ENCODE data around the gene MMAB. TPM values are rescaled to one million over a fixed set of nuclear protein-coding genes. Genes with fewer than 3 reads are reported as not detected.

MMAB gene
- total RNA-seq, 4 donors from 2014 or later: 15.1 to 31.0 (median 21.7) TPM

DNA sequence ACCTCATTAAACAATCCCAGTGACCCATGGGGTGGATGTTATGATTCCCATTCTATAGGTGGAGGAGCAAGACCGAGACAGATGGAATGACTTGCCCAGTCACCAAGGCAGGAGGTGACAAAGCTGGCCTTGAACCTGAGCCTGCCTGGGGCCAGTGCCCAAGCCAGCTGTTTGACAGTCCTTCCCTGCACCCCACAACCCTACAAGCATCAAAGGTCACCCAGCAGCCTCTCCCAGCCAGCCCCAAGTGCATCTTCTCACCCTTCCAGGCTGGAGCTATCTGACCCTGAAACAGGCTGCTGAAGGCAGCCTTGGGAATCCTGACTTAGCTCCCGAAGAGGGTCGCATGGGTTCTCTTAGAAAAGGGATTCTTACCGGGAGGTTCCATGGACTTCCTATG is 20.3 kb downstream of the MMAB start:
- intact Hi-C loops (cut with DNase I; ENCODE audit: low total_unique reads): no loop called here
- TF ChIP-seq POLR2A (IDR thresholded peaks at IDR 0.05) (no peak), CTCF (IDR thresholded peaks at IDR 0.05) (no peak)
- WGBS, 2 donors: 61% methylated on average over 4 of the region's 4 CpGs
- H3K4me3 ChIP-seq (ENCODE audit: low read depth, poor library complexity, severe bottlenecking): no peak overlapping the region
- no peak for DNase-seq (ENCODE audit: low spot score in 2 of 2)

GRCh38 chr12:109551108-109551507 is 22.2 kb downstream of the MMAB start:
- no peak overlapping the region for H3K4me3 ChIP-seq (ENCODE audit: low read depth, poor library complexity, severe bottlenecking)
- no peak for DNase-seq (ENCODE audit: low spot score in 2 of 2)
- TF ChIP-seq CTCF (IDR thresholded peaks at IDR 0.05) (no peak), POLR2A (IDR thresholded peaks at IDR 0.05) (no peak)
- intact Hi-C loops (cut with DNase I; ENCODE audit: low total_unique reads): no loop called here
- 87 to 93% methylated on average over 6 of the region's 6 CpGs for WGBS, 2 donors

DNA sequence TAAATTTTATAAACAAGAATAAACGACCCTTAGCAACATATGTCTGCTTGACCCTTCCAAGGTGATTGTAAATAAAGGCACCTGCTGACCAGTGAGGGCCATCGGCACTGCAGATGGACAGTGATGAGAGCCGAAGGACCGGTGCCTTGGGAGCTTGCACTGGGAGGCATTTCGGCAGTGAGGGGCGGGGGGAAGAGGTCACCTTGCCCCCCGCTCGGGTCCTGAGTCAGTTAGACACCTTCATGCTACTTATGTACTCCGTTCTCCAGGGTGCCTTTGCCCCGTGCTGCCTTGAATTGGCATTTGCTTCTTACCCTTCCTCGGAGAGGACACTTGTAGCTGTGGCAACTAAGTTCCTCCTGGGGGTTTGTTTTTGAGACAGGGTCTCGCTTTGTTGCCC is 23.0 kb downstream of the MMAB start:
- H3K4me3 ChIP-seq (ENCODE audit: low read depth, poor library complexity, severe bottlenecking): no peak overlapping the region
- no peak for TF ChIP-seq POLR2A (IDR thresholded peaks at IDR 0.05)
- no peak for TF ChIP-seq CTCF (IDR thresholded peaks at IDR 0.05)
- intact Hi-C loops (cut with DNase I; ENCODE audit: low total_unique reads): no loop called here
- WGBS, 2 donors: 70 to 77% methylated on average over 12 of the region's 12 CpGs
- DNase-seq (ENCODE audit: low spot score in 2 of 2): no peak

GRCh38 chr12:109549613-109550270 is 23.6 kb downstream of the MMAB start:
- no peak for TF ChIP-seq POLR2A (IDR thresholded peaks at IDR 0.05)
- TF ChIP-seq CTCF (IDR thresholded peaks at IDR 0.05): no peak
- DNase-seq (ENCODE audit: low spot score in 2 of 2): no peak
- intact Hi-C loops (cut with DNase I; ENCODE audit: low total_unique reads): no loop called here
- 50 to 52% methylated on average over 15 of the region's 15 CpGs for WGBS, 2 donors
- no peak overlapping the region for H3K4me3 ChIP-seq (ENCODE audit: low read depth, poor library complexity, severe bottlenecking)

GRCh38 chr12:109548258-109548657 is 25.0 kb downstream of the MMAB start:
- TF ChIP-seq POLR2A (IDR thresholded peaks at IDR 0.05) (no peak), CTCF (IDR thresholded peaks at IDR 0.05) (no peak)
- whole genome bisulfite sequencing, 2 donors: 63 to 75% methylated on average over 4 of the region's 4 CpGs

DNA sequence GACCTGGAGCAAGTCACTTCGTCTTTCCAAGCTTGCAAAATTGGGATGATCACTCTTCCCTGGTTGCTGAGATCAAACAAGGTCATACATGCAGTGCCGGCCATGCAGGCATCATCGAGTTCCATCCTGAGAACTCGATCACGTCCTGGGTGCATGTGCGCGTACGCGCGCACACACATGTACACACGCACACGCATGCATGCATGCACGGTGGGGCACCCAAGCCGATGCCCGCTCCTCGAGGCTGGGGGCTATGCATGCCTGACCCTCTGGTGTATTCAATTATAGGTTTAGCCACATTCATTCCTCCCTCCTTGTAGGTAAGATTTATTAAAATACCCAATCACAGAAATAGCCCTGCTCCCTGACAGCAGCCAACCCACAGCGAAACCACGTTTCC is 26.0 kb downstream of the MMAB start:
- DNase-seq (ENCODE audit: low spot score in 2 of 2): no peak
- intact Hi-C loops (cut with DNase I; ENCODE audit: low total_unique reads): no loop called here
- WGBS, 2 donors: 84 to 89% methylated on average over 18 of the region's 18 CpGs
- TF ChIP-seq POLR2A (IDR thresholded peaks at IDR 0.05): no peak
- TF ChIP-seq CTCF (IDR thresholded peaks at IDR 0.05): no peak
- no peak overlapping the region for H3K4me3 ChIP-seq (ENCODE audit: low read depth, poor library complexity, severe bottlenecking)

More at GRCh38 chr12:109548258-109548657, 25.0 kb downstream of the MMAB start:
- DNase-seq (ENCODE audit: low spot score in 2 of 2): no peak
- intact Hi-C loops (cut with DNase I; ENCODE audit: low total_unique reads): no loop called here
- no peak overlapping the region for H3K4me3 ChIP-seq (ENCODE audit: low read depth, poor library complexity, severe bottlenecking)
